IMR-90 (cell line): Measurements from ENCODE around the gene BCAS3. TPM values are rescaled to one million over a fixed set of nuclear protein-coding genes. Genes with fewer than 3 reads are reported as not detected.

Source experiments
- ATAC-seq: fragments of 200-7000 bp; cut with Tn5 transposase; 2 replicates; pipeline ENCODE4 v1.9.1; 2020; ENCODE audit warnings: low read depth, mild to moderate bottlenecking, moderate library complexity
- Bru-seq: library from RNA; stranded (reverse); fragments of 400-500 nt; gene quantifications from one replicate; lab custom pipeline; 2021; lab: Mats Ljungman, UMichigan
- BruChase-seq, 2 experiments: library from RNA; stranded (reverse); fragments of 400-500 nt; gene quantifications; one replicate each; lab custom pipeline; 2021; lab: Mats Ljungman, UMichigan
- BruUV-seq: library from RNA; stranded (reverse); fragments of 400-500 nt; replicated peaks from 2 replicates; lab custom pipeline; 2021; lab: Mats Ljungman, UMichigan
- CTCF ChIA-PET: fragments of 300-600 bp; formaldehyde crosslinking; extraction: SDS; loops from one replicate; lab custom pipeline; 2021; ENCODE audit warnings: antibody characterized with exemption; lab: Yijun Ruan, JAX
- POLR2A ChIA-PET: fragments of 300-600 bp; sonication (Branson Sonifier 250); formaldehyde crosslinking; loops from one replicate; lab custom pipeline; 2022; ENCODE audit warnings: antibody characterized with exemption; ENCODE audit not compliant: unreplicated experiment; lab: Charles Lee
- DNase-seq: peaks from one replicate; pipeline ENCODE4 v3.0.0; 2013
- H2AFZ ChIP-seq: replicated peaks from 2 replicates; pipeline ENCODE3; 2013; ENCODE audit warnings: low read length, mild to moderate bottlenecking; ENCODE audit not compliant: poor library complexity
- H2AK5ac ChIP-seq: 2 replicates; pipeline ENCODE4 v1.6.1; 2013; ENCODE audit warnings: low read depth, low read length, inconsistent platforms
- H2AK9ac ChIP-seq: replicated peaks from 2 replicates; pipeline ENCODE3; 2013; ENCODE audit warnings: mild to moderate bottlenecking, low read depth, low read length, moderate library complexity; ENCODE audit not compliant: poor library complexity
- H2BK120ac ChIP-seq: 2 replicates; pipeline ENCODE4 v1.6.1; 2013; ENCODE audit warnings: low read depth, low read length, inconsistent platforms
- H2BK15ac ChIP-seq: 3 replicates; pipeline ENCODE4 v1.6.1; 2013; ENCODE audit warnings: low read depth, low read length, inconsistent platforms
- H2BK20ac ChIP-seq: 2 replicates; pipeline ENCODE4 v1.6.1; 2013; ENCODE audit warnings: low read depth, mild to moderate bottlenecking, inconsistent platforms, low read length, moderate library complexity
- H2BK5ac ChIP-seq: 2 replicates; pipeline ENCODE4 v1.6.1; 2013; ENCODE audit warnings: mild to moderate bottlenecking, low read depth, low read length, inconsistent platforms; ENCODE audit not compliant: poor library complexity, severe bottlenecking
- H3K14ac ChIP-seq: replicated peaks from 2 replicates; pipeline ENCODE4 v1.6.1; 2013; ENCODE audit warnings: low read depth, low read length, inconsistent platforms
- H3K18ac ChIP-seq: 2 replicates; pipeline ENCODE4 v1.6.1; 2013; ENCODE audit warnings: low read depth, low read length, control low read depth
- H3K23ac ChIP-seq: 2 replicates; pipeline ENCODE4 v1.6.1; 2013; ENCODE audit warnings: low read depth, low read length, inconsistent platforms
- H3K27ac ChIP-seq: 2 replicates; pipeline ENCODE4 v1.5.1; 2013; ENCODE audit warnings: mild to moderate bottlenecking, control low read depth, low read length; ENCODE audit not compliant: insufficient read depth
- H3K27me3 ChIP-seq: 2 replicates; pipeline ENCODE4 v1.6.1; 2013; ENCODE audit warnings: low read length; ENCODE audit not compliant: control insufficient read depth, insufficient read depth
- H3K36me3 ChIP-seq: 2 replicates; pipeline ENCODE4 v1.6.1; 2013; ENCODE audit warnings: low read length, mixed read lengths; ENCODE audit not compliant: control insufficient read depth, insufficient read depth
- H3K4ac ChIP-seq: 2 replicates; pipeline ENCODE4 v1.6.1; 2013; ENCODE audit warnings: low read depth, low read length, inconsistent platforms
- H3K4me1 ChIP-seq: 2 replicates; pipeline ENCODE4 v1.6.1; 2013; ENCODE audit warnings: low read length, mixed read lengths; ENCODE audit not compliant: control insufficient read depth, insufficient read depth
- H3K4me2 ChIP-seq: 2 replicates; pipeline ENCODE4 v1.6.1; 2013; ENCODE audit warnings: low read depth, mild to moderate bottlenecking, control low read depth, low read length, moderate library complexity
- H3K4me3 ChIP-seq: 2 replicates; pipeline ENCODE4 v1.5.1; 2013; ENCODE audit warnings: low read depth, mild to moderate bottlenecking, control low read depth, low read length, moderate library complexity; ENCODE audit not compliant: insufficient read depth
- H3K56ac ChIP-seq: 2 replicates; pipeline ENCODE4 v1.6.1; 2013; ENCODE audit warnings: low read length, inconsistent platforms; ENCODE audit not compliant: insufficient read depth; ENCODE audit errors: extremely low read depth
- H3K79me1 ChIP-seq, 2 experiments: 2 replicates each; pipeline ENCODE4 v1.6.1; 2013; ENCODE audit warnings: low read length in 2 of 2, inconsistent platforms in 1 of 2, low read depth in 1 of 2
- H3K9ac ChIP-seq: 2 replicates; pipeline ENCODE4 v1.6.1; 2013; ENCODE audit warnings: low read depth, low read length, control low read depth
- H3K9me1 ChIP-seq: 2 replicates; pipeline ENCODE4 v1.6.1; 2013; ENCODE audit warnings: low read length, inconsistent platforms; ENCODE audit not compliant: insufficient read depth
- H3K9me3 ChIP-seq: 2 replicates; pipeline ENCODE4 v1.6.1; 2013; ENCODE audit warnings: low read length; ENCODE audit not compliant: control insufficient read depth, insufficient read depth
- H4K20me1 ChIP-seq: 2 replicates; pipeline ENCODE4 v1.6.1; 2013; ENCODE audit warnings: low read length, inconsistent platforms; ENCODE audit not compliant: insufficient read depth
- H4K5ac ChIP-seq: 2 replicates; pipeline ENCODE4 v1.6.1; 2013; ENCODE audit warnings: mild to moderate bottlenecking, low read depth, low read length, control low read depth
- H4K8ac ChIP-seq, 2 experiments: 2 replicates each; pipeline ENCODE4 v1.6.1; 2013; ENCODE audit warnings: low read depth in 2 of 2, low read length in 2 of 2, control low read depth in 1 of 2, inconsistent platforms in 1 of 2
- H4K91ac ChIP-seq: 2 replicates; pipeline ENCODE4 v1.6.1; 2013; ENCODE audit warnings: low read depth, low read length, inconsistent platforms; ENCODE audit not compliant: insufficient read depth
- BHLHE40 ChIP-seq: fragments of 150-350 bp; IDR thresholded peaks from 2 replicates; pipeline ENCODE4 v1.6.1; 2016; ENCODE audit warnings: mild to moderate bottlenecking, low read depth, low read length
- CEBPB ChIP-seq: IDR thresholded peaks from 2 replicates; pipeline ENCODE4 v1.6.1; 2012; ENCODE audit warnings: low read depth, low read length, improper control_type of control experiment
- CHD1 ChIP-seq: IDR thresholded peaks from 2 replicates; pipeline ENCODE4 v1.6.1; 2012; ENCODE audit warnings: low read depth, low read length, improper control_type of control experiment
- CTCF ChIP-seq: conservative IDR thresholded peaks from 2 replicates; pipeline ENCODE4 v1.5.1; 2012; ENCODE audit warnings: mild to moderate bottlenecking, low read depth, low read length, improper control_type of control experiment
- MAFK ChIP-seq: IDR thresholded peaks from 2 replicates; pipeline ENCODE4 v1.6.1; 2012; ENCODE audit warnings: low read depth, low read length, improper control_type of control experiment
- MXI1 ChIP-seq: IDR thresholded peaks from 2 replicates; pipeline ENCODE4 v1.6.1; 2012; ENCODE audit warnings: low read depth, mild to moderate bottlenecking, low read length, moderate library complexity, borderline replicate concordance
- NFE2L2 ChIP-seq: fragments of 150-350 bp; IDR thresholded peaks from 2 replicates; pipeline ENCODE4 v1.6.1; 2016; ENCODE audit warnings: low read depth, mild to moderate bottlenecking, low read length
- POLR2A ChIP-seq: IDR thresholded peaks from 2 replicates; pipeline ENCODE4 v1.6.1; 2012; ENCODE audit warnings: mild to moderate bottlenecking, low read depth, low read length
- RCOR1 ChIP-seq: IDR thresholded peaks from 2 replicates; pipeline ENCODE4 v1.6.1; 2012; ENCODE audit warnings: mild to moderate bottlenecking, low read length, improper control_type of control experiment; ENCODE audit not compliant: insufficient replicate concordance
- RFX5 ChIP-seq: IDR thresholded peaks from 2 replicates; pipeline ENCODE4 v1.8.0; 2012; ENCODE audit warnings: low read depth, mild to moderate bottlenecking, low read length, moderate library complexity
- SMC3 ChIP-seq: fragments of 150-350 bp; IDR thresholded peaks from 2 replicates; pipeline ENCODE4 v1.6.1; 2016; ENCODE audit warnings: low read depth, mild to moderate bottlenecking, antibody characterized with exemption, low read length, moderate library complexity
- WGBS, 2 experiments: methylation state at CpG; one replicate each; pipeline versions ENCODE4 v1.1.5 to v1.1.7; 2013; ENCODE audit warnings: missing lambda C conversion rate in 2 of 2; ENCODE audit not compliant: insufficient read length in 1 of 2; ENCODE audit errors: extremely low coverage in 2 of 2; 5-methylcytosine and 5-hydroxymethylcytosine counted together
- dilution Hi-C: fragments of 300-500 bp; cut with HindIII; formaldehyde crosslinking; loops from one replicate; pipeline ENCODE4 v1.14.3; 2018; ENCODE audit warnings: low sequenced_read_pairs; ENCODE audit not compliant: unreplicated experiment
- in situ Hi-C: fragments of 300-500 bp; cut with MboI; formaldehyde crosslinking; loops from 3 replicates; pipeline ENCODE4 v1.14.3; 2019; ENCODE audit warnings: low sequenced_read_pairs, inconsistent platforms, mixed read lengths
- intact Hi-C: fragments of 100-400 bp; cut with micrococcal nuclease; formaldehyde crosslinking; loops from 2 replicates; pipeline ENCODE4 v1.10.0; 2022
- long read RNA-seq: library from polyadenylated mRNA; unstranded; transcript quantifications from one replicate; pipeline ENCODE4 v2.0.0, GENCODE V29; 2021; ENCODE audit not compliant: unreplicated experiment
- polyA plus RNA-seq, 3 experiments: library from polyadenylated mRNA; depleted of rRNA; stranded (reverse); fragments of >200 nt; gene quantifications; 2 replicates each; pipeline ENCODE4 v1.2.3, GENCODE V29; 2012; ENCODE audit warnings: low replicate concordance in 1 of 3
- total RNA-seq: library from RNA; depleted of rRNA; stranded (reverse); fragments of >200 nt; gene quantifications from 2 replicates; pipeline ENCODE4 v1.2.3, GENCODE V29; 2012; rRNA removed
- TF ChIP-seq, protein P1 (sequence below): fragments of 150-350 bp; IDR thresholded peaks from 2 replicates; pipeline ENCODE4 v1.6.1; 2016; ENCODE audit warnings: low read depth, mild to moderate bottlenecking, low read length, moderate library complexity, borderline replicate concordance

BCAS3 gene
- total RNA-seq (13.9 and 27.1 TPM in 2 replicates), polyA plus RNA-seq (2012; rRNA removed) (4.8 and 6.3 TPM in 2 replicates), Bru-seq, nascent RNA (percentile 62 among the genes with signal in this experiment), BruChase-seq, experiment 1, labeled RNA remaining after a 6-hour chase (percentile 65 among the genes with signal in this experiment), BruChase-seq, experiment 2, labeled RNA remaining after a 2-hour chase (percentile 72 among the genes with signal in this experiment)
- polyA plus RNA-seq (2012; cell fraction: cytosol; rRNA removed): 3.1 and 3.9 TPM in 2 replicates
- polyA plus RNA-seq (2012; cell fraction: nucleus; rRNA removed; ENCODE audit: low replicate concordance): 4.9 and 7.7 TPM in 2 replicates
- long read RNA-seq, full-length matches to known transcripts: 1 of 6 reads
- long read RNA-seq, partial matches to known transcripts: 3 of 6 reads
- long read RNA-seq, other reads (novel, unspliced or antisense): 2 of 6 reads

GRCh38 chr17:60677308-60678117 is at the start of gene BCAS3:
BCAS3 (plus strand) TSS chr17:60677851.
- peak within 1 kb of the TSS; percentile 19; the same call in 1 of the 2 replicates for H3K23ac ChIP-seq
- peak within 1 kb of the TSS; percentile 75 for H3K14ac ChIP-seq
- no peaks in the 10 kb centered on the region for H3K9me3 ChIP-seq
- dilution Hi-C loops (no loop called here), in situ Hi-C loops (no loop called here), intact Hi-C loops (loop anchor here (5.0 kb wide), 1 partner anchor 650 kb away; no protein-coding TSS in a partner anchor)
- no TSS peak for BruUV-seq
- H3K18ac ChIP-seq: no peak within 1 kb of the TSS; the same call in 1 of the 2 replicates
- H3K27ac ChIP-seq: peak within 1 kb of the TSS; percentile 43
- no peaks in the 10 kb centered on the region for H3K9me1 ChIP-seq
- H4K20me1 ChIP-seq: no peaks in the 10 kb centered on the region
- peak within 1 kb of the TSS; percentile 93 for H3K4me2 ChIP-seq
- H2AK9ac ChIP-seq: peak within 1 kb of the TSS; percentile 47
- peak within 1 kb of the TSS; percentile 82 for H3K56ac ChIP-seq
- peak within 1 kb of the TSS; percentile 32 for H2BK5ac ChIP-seq
- H3K79me1 ChIP-seq: peaks cover 9 to 10% of the 10 kb centered on the region in 2 experiments; a peak in 3 of 4 replicates
- no peak within 1 kb of the TSS for H2BK15ac ChIP-seq
- H3K4me3 ChIP-seq: peak within 1 kb of the TSS; percentile 55
- no peak within 1 kb of the TSS for H2BK20ac ChIP-seq
- H2AFZ ChIP-seq: peak within 1 kb of the TSS; percentile 91
- H3K9ac ChIP-seq: peak within 1 kb of the TSS; percentile 70
- no peak within 1 kb of the TSS for H2AK5ac ChIP-seq
- no peaks in the 10 kb centered on the region; the same call in 1 of the 2 replicates for H3K4me1 ChIP-seq
- CTCF ChIA-PET: no interaction called here
- no peak within 1 kb of the TSS for H2BK120ac ChIP-seq
- H3K4ac ChIP-seq: peak within 1 kb of the TSS; percentile 51
- H4K8ac ChIP-seq: peak within 1 kb of the TSS; percentile 72 to 93
- POLR2A ChIA-PET: interaction anchor here (0.6 kb wide), 1 partner anchor 636 kb away, joined by 3 read pairs; no protein-coding TSS in a partner anchor
- DNase-seq (peak; percentile 99), ATAC-seq (peak; percentile 99)
- no peaks in the 10 kb centered on the region for H3K36me3 ChIP-seq
- H3K27me3 ChIP-seq: no peaks in the 10 kb centered on the region
- WGBS, 2 experiments: 0% methylated on average over 23 of the region's 51 CpGs; no CpG with 5 or more reads in 1 of the 2 experiments
- H4K91ac ChIP-seq: no peak within 1 kb of the TSS; the same call in 1 of the 2 replicates
- H4K5ac ChIP-seq: peak within 1 kb of the TSS; percentile 38
- TF ChIP-seq CTCF (no peak), RCOR1 (no peak), POLR2A (peak; percentile 82), MXI1 (peak; percentile 96), CHD1 (0 out of 2 replicates have a peak, but pooled peaks have one; percentile 18), RFX5 (no peak), CEBPB (no peak), NFE2L2 (no peak), MAFK (no peak), BHLHE40 (peak; percentile 96), SMC3 (no peak)
- TF ChIP-seq, protein P1, sequence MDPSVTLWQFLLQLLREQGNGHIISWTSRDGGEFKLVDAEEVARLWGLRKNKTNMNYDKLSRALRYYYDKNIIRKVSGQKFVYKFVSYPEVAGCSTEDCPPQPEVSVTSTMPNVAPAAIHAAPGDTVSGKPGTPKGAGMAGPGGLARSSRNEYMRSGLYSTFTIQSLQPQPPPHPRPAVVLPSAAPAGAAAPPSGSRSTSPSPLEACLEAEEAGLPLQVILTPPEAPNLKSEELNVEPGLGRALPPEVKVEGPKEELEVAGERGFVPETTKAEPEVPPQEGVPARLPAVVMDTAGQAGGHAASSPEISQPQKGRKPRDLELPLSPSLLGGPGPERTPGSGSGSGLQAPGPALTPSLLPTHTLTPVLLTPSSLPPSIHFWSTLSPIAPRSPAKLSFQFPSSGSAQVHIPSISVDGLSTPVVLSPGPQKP: no peak
